Ovary (tissue), 9 donors: ENCODE results near the gene U2AF1. TPM values are rescaled to one million over a fixed set of nuclear protein-coding genes. Genes with fewer than 3 reads are reported as not detected.
A peak's percentile ranks its signal among the peaks of the same experiment; 100 is the strongest.
"Not testable (repeated sequence)": the region's sequence is repeated elsewhere in the genome, so short reads cannot be mapped to it uniquely, and the experiment has no call there.

Source experiments
- DNase-seq, 5 donors: peaks; one replicate each; pipeline ENCODE4 v3.0.0-alpha.2; 2019 to 2020
- H3K27ac ChIP-seq, 2 donors: fragments of 200-600 bp; one replicate each; pipeline versions ENCODE4 v1.5.1 to v1.8.0; 2019 to 2022
- H3K27me3 ChIP-seq: fragments of 200-600 bp; one replicate; pipeline ENCODE4 v1.8.0; 2022
- H3K36me3 ChIP-seq: fragments of 200-600 bp; sonication (generic); one replicate; pipeline ENCODE4 v1.5.1; 2019
- H3K4me1 ChIP-seq: one replicate; pipeline ENCODE4 v1.8.1; 2013; ENCODE audit warnings: mild to moderate bottlenecking, moderate library complexity; ENCODE audit not compliant: insufficient read depth
- H3K4me3 ChIP-seq: fragments of 200-600 bp; sonication (generic); one replicate; pipeline ENCODE4 v1.5.1; 2017
- H3K9me3 ChIP-seq, 2 donors: fragments of 200-600 bp in 1 of 2; sonication (generic) in 1 of 2; one replicate each; pipeline versions ENCODE4 v1.5.1 to v1.8.1; 2013 to 2019; ENCODE audit warnings: mild to moderate bottlenecking in 1 of 2, moderate library complexity in 1 of 2
- WGBS, 3 donors: extraction: QIAGEN DNeasy Blood & Tissue Kit in 1 of 3; methylation state at CpG; one replicate each; pipeline versions ENCODE4 v1.1.5 to v1.1.7; 2013 to 2017; 5-methylcytosine and 5-hydroxymethylcytosine counted together
- intact Hi-C, 4 donors: fragments of 100-400 bp; cut with DNase I; formaldehyde crosslinking; loops; one replicate each; pipeline versions ENCODE4 v1.11.0 to v1.15.1; 2022 to 2023
- polyA plus RNA-seq, 2 donors: library from polyadenylated mRNA; stranded (reverse); fragments of 200-250 nt in 1 of 2; fragments of 350-450 nt in 1 of 2; fragmentation: Illumina TruSeq in 1 of 2; extraction: RNeasy Lipid Tissue Mini Kit (QIAGEN cat#74804) in 1 of 2; gene quantifications; one replicate each; pipeline ENCODE4 v1.2.3, GENCODE V29; 2013 to 2014
- total RNA-seq, 7 donors: library from RNA; depleted of rRNA in 2 of 7; stranded (reverse); fragments of >200 nt in 2 of 7; fragmentation: NEBNext Ultra II Directional in 3 of 7; extraction: Animal tissue kit (Norgen Biotek cat#: 25700) in 3 of 7; gene quantifications; one replicate each; pipeline versions ENCODE4 v1.1.0 to v1.2.4, GENCODE V29; 2016 to 2023
- donor health status: DM: no; HTN: no; CAD: no; lungs with moderate emphysema.
- donor health status: DM: no; HTN: no; CAD: no.
- donor health status: Bipolar disorder and iron deficiency.
- donor health status: DM: yes; HTN: yes; CAD: no.
- donor health status: DM: no; HTN: no; CAD: no.
- donor health status: DM: yes; HTN: yes; CAD: no.

The U2AF1 gene
- total and polyA plus RNA-seq, 9 donors = 3.7 to 90.5 (median 21.9) TPM

DNA sequence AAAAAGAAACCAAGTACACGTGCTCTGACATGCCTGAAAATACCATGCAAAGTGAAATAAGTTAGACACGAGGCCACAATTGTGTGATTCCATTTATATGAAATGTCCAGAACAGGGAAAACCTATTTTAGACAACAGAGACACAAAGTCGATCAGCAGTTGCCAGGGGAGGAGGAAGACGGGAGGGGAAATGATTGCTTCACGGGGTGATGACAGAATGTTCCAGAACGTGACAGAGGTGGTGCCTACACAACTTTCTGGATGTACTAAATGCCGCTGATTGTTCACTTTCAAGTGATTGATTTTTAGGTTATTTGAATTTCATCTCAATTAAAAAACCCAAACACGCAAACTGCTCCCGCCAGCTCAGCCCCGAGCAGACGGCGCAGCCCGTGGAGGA lies 54.3 kb downstream of the U2AF1 start:
- DNase-seq, H3K27me3 ChIP-seq, H3K9me3 ChIP-seq, H3K36me3 ChIP-seq, H3K27ac ChIP-seq, intact Hi-C loops, H3K4me1 ChIP-seq, H3K4me3 ChIP-seq: not testable (repeated sequence)
- WGBS, 3 donors = no CpG with 5 or more reads among the region's 13 CpGs

- H3K27ac ChIP-seq, H3K9me3 ChIP-seq, H3K36me3 ChIP-seq, intact Hi-C loops, H3K4me1 ChIP-seq, H3K27me3 ChIP-seq, H3K4me3 ChIP-seq: not testable (repeated sequence)
- DNase-seq = peak in 2 of 5 donors; percentile 8 to 32
- 42 to 73% (median 67%) methylated on average over 5 to 20 of the region's 21 CpGs for WGBS, 3 donors
These were observed 61.2 kb downstream of the U2AF1 start for GRCh38 chr21:43045876-43046821.

DNA sequence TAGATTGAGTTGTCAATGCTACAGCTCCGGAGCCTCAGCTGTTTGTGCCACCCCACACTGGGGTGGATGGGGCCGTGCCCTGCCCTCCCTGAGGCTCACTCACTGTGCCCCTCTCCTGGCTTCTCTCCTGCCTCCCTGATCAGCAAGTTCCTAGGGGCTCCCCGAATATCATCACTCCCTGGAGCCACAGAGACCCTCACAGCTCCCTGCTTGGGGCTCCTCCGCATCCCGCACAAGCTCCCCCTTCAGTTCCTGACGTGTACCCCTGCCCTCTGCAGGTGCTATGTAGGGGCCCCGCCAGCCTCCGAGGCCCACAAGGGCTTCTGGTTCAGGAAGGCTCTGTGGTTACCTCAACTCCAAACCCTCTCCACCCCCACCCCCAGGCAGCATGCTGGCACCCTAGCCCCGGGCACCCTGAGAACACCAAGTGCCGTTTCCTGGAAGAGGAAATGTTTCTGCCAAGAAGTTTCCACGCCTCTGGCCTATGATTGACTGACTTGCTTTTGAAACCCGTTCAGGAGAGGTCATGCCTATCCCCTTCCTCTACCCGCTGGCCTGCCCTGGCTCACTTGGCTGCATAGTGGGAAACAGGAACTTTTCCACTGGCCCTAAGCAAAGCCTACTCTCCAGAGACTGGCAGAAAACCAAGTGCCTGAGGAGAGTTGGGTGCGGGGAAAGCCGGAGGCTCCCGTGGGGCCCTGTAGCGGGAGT lies 62.0 kb downstream of the U2AF1 start:
- 34 to 40% methylated on average over 1 to 7 of the region's 17 CpGs; no CpG with 5 or more reads in 1 of the 3 donors for WGBS, 3 donors
- peak in 2 of 5 donors; percentile 6 to 27 for DNase-seq
- H3K4me1 ChIP-seq, H3K27me3 ChIP-seq, intact Hi-C loops, H3K27ac ChIP-seq, H3K4me3 ChIP-seq, H3K9me3 ChIP-seq, H3K36me3 ChIP-seq: not testable (repeated sequence)

- H3K4me3 ChIP-seq, H3K9me3 ChIP-seq, H3K27ac ChIP-seq, H3K36me3 ChIP-seq, H3K4me1 ChIP-seq, H3K27me3 ChIP-seq, intact Hi-C loops: not testable (repeated sequence)
- WGBS, 3 donors = 60 to 86% methylated on average over 1 to 12 of the region's 14 CpGs; no CpG with 5 or more reads in 1 of the 3 donors
- DNase-seq = peak in 1 of 5 donors; percentile 23
These were observed 62.8 kb downstream of the U2AF1 start for GRCh38 chr21:43044547-43044946.

- H3K36me3 ChIP-seq, H3K27me3 ChIP-seq, H3K4me1 ChIP-seq, intact Hi-C loops, H3K4me3 ChIP-seq, H3K27ac ChIP-seq, H3K9me3 ChIP-seq: not testable (repeated sequence)
- 94 to 100% (median 97%) methylated on average over 1 to 13 of the region's 14 CpGs for WGBS, 3 donors
- peak in 1 of 5 donors; percentile 6 for DNase-seq
These were observed 64.1 kb downstream of the U2AF1 start for GRCh38 chr21:43043291-43043690.

Other genes with a start within 250 kb of the U2AF1 start
- gene WDR4, start 228.0 kb downstream of the U2AF1 start, total RNA-seq = 10 to 100 TPM in 6 of 7 donors, 1 to 10 TPM in 1; 6.0 to 33.1 (median 16.6) TPM
- gene WDR4, start 228.0 kb downstream of the U2AF1 start, polyA plus RNA-seq = 1 to 10 TPM; 3.2 to 9.3 TPM
- gene NDUFV3, start 214.3 kb downstream of the U2AF1 start, total RNA-seq = 10 to 100 TPM; 32.0 to 41.6 (median 37.8) TPM
- gene NDUFV3, start 214.3 kb downstream of the U2AF1 start, polyA plus RNA-seq = 10 to 100 TPM; 24.9 to 51.4 TPM
- gene ERVH48-1, start 181.9 kb downstream of the U2AF1 start, total RNA-seq = under 1 TPM in 1 of 7 donors, not detected in 6; 0.11 TPM
- gene ERVH48-1, start 181.9 kb downstream of the U2AF1 start, polyA plus RNA-seq = not detected
- 10 to 100 TPM in 6 of 7 donors, 1 to 10 TPM in 1; 7.0 to 50.9 (median 31.0) TPM for gene PKNOX1, start 133.0 kb downstream of the U2AF1 start, total RNA-seq
- 10 to 100 TPM; 11.0 to 22.8 TPM for gene PKNOX1, start 133.0 kb downstream of the U2AF1 start, polyA plus RNA-seq
- 100 to 1,000 TPM in 2 of 7 donors, 10 to 100 TPM in 5; 31.8 to 114 (median 50.6) TPM for gene CBS, start 31.7 kb downstream of the U2AF1 start, total RNA-seq
- gene CBS, start 31.7 kb downstream of the U2AF1 start, polyA plus RNA-seq = 10 to 100 TPM in 1 of 2 donors, 1 to 10 TPM in 1; 7.1 to 77.6 TPM
- gene CRYAA, start 61.4 kb upstream of the U2AF1 start, total RNA-seq = not detected
- not detected for gene CRYAA, start 61.4 kb upstream of the U2AF1 start, polyA plus RNA-seq